Glutamatergic neuron (in vitro differentiated cells): ENCODE results near the gene MCUB. TPM values are rescaled to one million over a fixed set of nuclear protein-coding genes. Genes with fewer than 3 reads are reported as not detected.

Experiments
- DNase-seq: peaks from one replicate; pipeline ENCODE4 v3.0.0; 2022
- H3K27ac Mint-ChIP-seq: one replicate; pipeline ENCODE4 v1.8.0; 2020; ENCODE audit warnings: mild to moderate bottlenecking, mixed read lengths, inconsistent platforms; ENCODE audit not compliant: unreplicated experiment
- H3K27me3 Mint-ChIP-seq: one replicate; pipeline ENCODE4 v1.8.0; 2020; ENCODE audit warnings: mild to moderate bottlenecking, moderate library complexity, mixed read lengths, inconsistent platforms; ENCODE audit not compliant: unreplicated experiment
- H3K36me3 Mint-ChIP-seq: one replicate; pipeline ENCODE4 v1.8.0; 2020; ENCODE audit warnings: mild to moderate bottlenecking, mixed read lengths, inconsistent platforms; ENCODE audit not compliant: unreplicated experiment
- H3K4me1 Mint-ChIP-seq: one replicate; pipeline ENCODE4 v1.8.0; 2020; ENCODE audit warnings: mild to moderate bottlenecking, low read depth, mixed read lengths, inconsistent platforms; ENCODE audit not compliant: unreplicated experiment
- H3K4me3 Mint-ChIP-seq: one replicate; pipeline ENCODE4 v1.8.0; 2020; ENCODE audit warnings: mild to moderate bottlenecking, mixed read lengths, inconsistent platforms; ENCODE audit not compliant: unreplicated experiment
- H3K9me3 Mint-ChIP-seq: one replicate; pipeline ENCODE4 v1.8.0; 2020; ENCODE audit warnings: mild to moderate bottlenecking, moderate library complexity, mixed read lengths, inconsistent platforms; ENCODE audit not compliant: unreplicated experiment
- total RNA-seq: library from RNA; stranded (reverse); fragmentation: NEBNext Ultra II Directional; extraction: Animal tissue kit (Norgen Biotek cat#: 25700); gene quantifications from one replicate; pipeline ENCODE4 v1.2.1, GENCODE V29; 2021; ENCODE audit not compliant: unreplicated experiment
- TF ChIP-seq, protein P1 (sequence below): fragments of 200-600 bp; sonication (generic); IDR thresholded peaks from one replicate; pipeline ENCODE4 v1.5.0; 2021; ENCODE audit not compliant: partially characterized antibody, unreplicated experiment

MCUB gene
- total RNA-seq, 1 donor from 2014 or later: 9.7 TPM

DNA sequence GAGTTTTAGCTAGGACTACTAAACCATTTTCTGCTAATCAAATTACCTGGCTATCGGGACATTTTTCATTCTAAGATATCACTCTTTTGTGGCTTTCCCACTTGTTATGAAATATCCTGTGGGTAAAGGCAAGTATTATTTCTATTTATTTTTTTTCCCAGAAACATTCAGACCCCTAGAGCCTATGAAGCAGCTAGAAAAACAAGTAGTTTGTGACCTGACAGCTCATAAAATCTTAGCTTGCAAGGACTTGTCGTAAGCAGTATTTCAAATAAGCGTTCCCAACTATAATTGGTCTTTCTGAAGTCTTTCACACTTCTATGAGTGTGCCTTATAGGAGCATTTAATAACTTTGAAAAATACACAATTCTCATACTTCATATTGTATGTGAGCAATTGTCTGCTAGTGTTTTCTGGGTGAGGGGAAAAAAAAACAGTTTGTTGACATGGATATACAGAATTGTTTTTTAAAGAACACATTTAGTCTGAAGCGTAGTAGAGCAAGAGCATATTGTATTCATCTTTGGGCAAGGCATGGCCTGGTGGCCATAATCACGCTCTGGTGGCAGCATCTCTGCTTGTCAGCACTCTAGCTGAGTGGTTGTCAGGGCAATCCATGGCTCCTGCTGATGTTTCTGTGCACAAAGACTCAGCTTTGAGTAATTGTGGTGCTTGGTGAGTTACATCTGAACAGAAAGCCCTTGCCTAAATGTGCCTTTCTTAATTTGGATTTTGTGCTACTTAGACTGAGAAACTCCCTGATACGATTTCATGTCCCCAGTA, 2.6 kb downstream of the MCUB start:
- H3K4me3 Mint-ChIP-seq: no peak overlapping the region
- H3K27me3 Mint-ChIP-seq: no peaks in the 10 kb centered on the region
- no peak for DNase-seq
- no peaks in the 10 kb centered on the region for H3K36me3 Mint-ChIP-seq
- H3K9me3 Mint-ChIP-seq: peaks cover 2% of the 10 kb centered on the region
- no peaks in the 10 kb centered on the region for H3K4me1 Mint-ChIP-seq
- TF ChIP-seq, protein P1, sequence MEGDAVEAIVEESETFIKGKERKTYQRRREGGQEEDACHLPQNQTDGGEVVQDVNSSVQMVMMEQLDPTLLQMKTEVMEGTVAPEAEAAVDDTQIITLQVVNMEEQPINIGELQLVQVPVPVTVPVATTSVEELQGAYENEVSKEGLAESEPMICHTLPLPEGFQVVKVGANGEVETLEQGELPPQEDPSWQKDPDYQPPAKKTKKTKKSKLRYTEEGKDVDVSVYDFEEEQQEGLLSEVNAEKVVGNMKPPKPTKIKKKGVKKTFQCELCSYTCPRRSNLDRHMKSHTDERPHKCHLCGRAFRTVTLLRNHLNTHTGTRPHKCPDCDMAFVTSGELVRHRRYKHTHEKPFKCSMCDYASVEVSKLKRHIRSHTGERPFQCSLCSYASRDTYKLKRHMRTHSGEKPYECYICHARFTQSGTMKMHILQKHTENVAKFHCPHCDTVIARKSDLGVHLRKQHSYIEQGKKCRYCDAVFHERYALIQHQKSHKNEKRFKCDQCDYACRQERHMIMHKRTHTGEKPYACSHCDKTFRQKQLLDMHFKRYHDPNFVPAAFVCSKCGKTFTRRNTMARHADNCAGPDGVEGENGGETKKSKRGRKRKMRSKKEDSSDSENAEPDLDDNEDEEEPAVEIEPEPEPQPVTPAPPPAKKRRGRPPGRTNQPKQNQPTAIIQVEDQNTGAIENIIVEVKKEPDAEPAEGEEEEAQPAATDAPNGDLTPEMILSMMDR: no peak
- no peak overlapping the region for H3K27ac Mint-ChIP-seq

DNA sequence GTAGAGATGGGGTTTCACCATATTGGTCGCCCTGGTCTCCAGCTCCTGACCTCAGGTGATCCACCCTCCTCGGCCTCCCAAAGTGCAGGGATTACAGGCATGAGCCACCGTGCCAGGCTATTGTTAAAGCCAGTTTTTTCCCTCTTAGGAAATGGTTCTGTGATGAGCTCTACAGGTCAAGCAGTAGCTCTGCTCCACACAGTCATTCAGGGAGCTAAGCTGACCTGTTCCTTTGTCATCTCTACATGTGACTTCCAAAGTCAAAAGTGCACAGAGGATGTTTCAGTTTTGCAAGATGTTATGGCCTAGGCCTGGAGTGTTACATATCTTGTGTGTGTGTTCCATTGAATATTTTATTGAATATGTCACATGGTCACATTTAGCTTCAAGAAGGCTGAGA, 11.4 kb downstream of the MCUB start:
- Mint-ChIP-seq H3K36me3 (no peaks in the 10 kb centered on the region), H3K27ac (no peak overlapping the region), H3K27me3 (peaks cover 3% of the 10 kb centered on the region), H3K4me1 (peaks cover 11% of the 10 kb centered on the region), H3K9me3 (peaks cover 2% of the 10 kb centered on the region), H3K4me3 (no peak overlapping the region)
- TF ChIP-seq, protein P1: no peak
- no peak for DNase-seq

DNA sequence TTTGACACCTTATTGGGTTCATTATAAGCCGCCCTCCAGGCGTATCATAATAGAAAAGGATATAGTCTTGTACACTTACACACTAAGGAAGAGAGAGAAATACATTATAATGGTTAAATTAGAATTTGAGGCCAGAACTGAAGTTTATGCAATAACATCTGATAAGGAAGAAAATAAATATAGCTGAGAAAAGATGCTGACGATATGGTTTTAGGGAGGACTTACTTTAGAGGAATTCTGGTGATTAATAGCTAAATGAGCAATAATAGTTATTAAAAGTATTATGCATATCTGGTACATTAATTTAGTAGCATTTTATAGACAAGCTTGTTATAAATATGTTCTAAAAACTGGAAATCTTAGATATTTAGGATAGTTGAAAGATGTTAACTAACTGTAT, 12.1 kb downstream of the MCUB start:
- Mint-ChIP-seq H3K4me3 (no peak overlapping the region), H3K36me3 (no peaks in the 10 kb centered on the region), H3K27me3 (peaks cover 3% of the 10 kb centered on the region), H3K9me3 (peaks cover 2% of the 10 kb centered on the region), H3K4me1 (peaks cover 13% of the 10 kb centered on the region), H3K27ac (no peak overlapping the region)
- no peak for DNase-seq
- TF ChIP-seq, protein P1: no peak

DNA sequence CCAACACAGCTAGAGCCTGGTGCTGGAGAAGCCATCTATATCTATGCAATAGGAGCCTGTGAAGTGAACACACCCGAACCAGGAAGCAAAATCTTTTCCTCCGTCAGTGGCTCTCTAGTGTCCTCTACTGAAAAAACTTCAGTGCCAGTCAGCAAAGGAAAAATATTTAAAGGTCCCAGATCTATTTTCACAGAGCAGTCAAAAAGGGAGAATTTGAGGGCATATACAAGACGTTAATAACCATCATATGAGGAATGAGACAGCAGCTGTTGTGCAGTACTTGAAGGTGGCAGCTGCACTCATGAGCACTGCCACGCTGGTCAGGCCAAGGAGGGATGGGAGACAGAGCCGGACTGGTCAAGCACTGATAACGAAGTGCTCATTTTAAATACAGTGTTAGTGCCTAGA, 14.4 kb downstream of the MCUB start:
- H3K4me1 Mint-ChIP-seq: peaks cover 13% of the 10 kb centered on the region
- H3K4me3 Mint-ChIP-seq: peak overlapping the region; percentile 31
- peaks cover 4% of the 10 kb centered on the region for H3K27me3 Mint-ChIP-seq
- TF ChIP-seq, protein P1: no peak
- H3K27ac Mint-ChIP-seq: no peak overlapping the region
- no peaks in the 10 kb centered on the region for H3K36me3 Mint-ChIP-seq
- no peak for DNase-seq
- peaks cover 5% of the 10 kb centered on the region for H3K9me3 Mint-ChIP-seq
